Activated CD8-positive, alpha-beta memory T cell treated with anti-CD3 and anti-CD28 coated beads for 48 hours (primary cell): Measurements from ENCODE around the gene SLC25A29.
"Not testable (repeated sequence)": the region's sequence is repeated elsewhere in the genome, so short reads cannot be mapped to it uniquely, and the experiment has no call there.

ENCODE experiments used
- DNase-seq, 3 experiments: peaks; one replicate each; pipeline ENCODE4 v3.0.0-alpha.2; 2020; ENCODE audit warnings: low read depth in 2 of 3, low spot score in 2 of 3

The SLC25A29 gene

GRCh38 chr14:100294213-100294962 is 11.9 kb downstream of the SLC25A29 start:
- DNase-seq = no peak

- DNase-seq = no peak
These were observed 12.6 kb downstream of the SLC25A29 start for GRCh38 chr14:100293497-100294212.

- no peak for DNase-seq
These were observed 13.3 kb downstream of the SLC25A29 start for GRCh38 chr14:100292776-100293461.

- no peak for DNase-seq
These were observed 13.9 kb downstream of the SLC25A29 start for GRCh38 chr14:100292301-100292775.

- DNase-seq = no peak
These were observed 14.8 kb downstream of the SLC25A29 start for GRCh38 chr14:100291305-100292075.

- DNase-seq = no peak
These were observed 15.5 kb downstream of the SLC25A29 start for GRCh38 chr14:100290607-100291304.

- no peak for DNase-seq
These were observed 16.2 kb downstream of the SLC25A29 start for GRCh38 chr14:100289916-100290606.

- DNase-seq = no peak
These were observed 17.7 kb downstream of the SLC25A29 start for GRCh38 chr14:100288382-100289185.

GRCh38 chr14:100287998-100288295 is 18.3 kb downstream of the SLC25A29 start:
- not testable (repeated sequence) for DNase-seq

GRCh38 chr14:100287202-100287997 is 18.8 kb downstream of the SLC25A29 start:
- no peak for DNase-seq

GRCh38 chr14:100286484-100287191 is 19.6 kb downstream of the SLC25A29 start:
- no peak for DNase-seq

- no peak for DNase-seq
These were observed 20.3 kb downstream of the SLC25A29 start for GRCh38 chr14:100285913-100286400.

GRCh38 chr14:100285021-100285912 is 21.0 kb downstream of the SLC25A29 start:
- peak; percentile 64 to 66 (median 66) for DNase-seq

- no peak for DNase-seq
These were observed 22.0 kb downstream of the SLC25A29 start for GRCh38 chr14:100283984-100284881.

- not testable (repeated sequence) for DNase-seq
These were observed 22.8 kb downstream of the SLC25A29 start for GRCh38 chr14:100283436-100283835.
